ENCODE measurements around the gene TOMM20L. TPM values are rescaled to one million over a fixed set of nuclear protein-coding genes. Genes with fewer than 3 reads are reported as not detected.

The TOMM20L gene
- total RNA-seq, 4 donors from 2014 or later, result not detected

GRCh38 chr14:58390830-58391229 is 4.9 kb upstream of the TOMM20L start:
- WGBS, 2 donors, result 73 to 76% methylated on average over 2 of the region's 2 CpGs
- DNase-seq, result no peak
- no peak overlapping the region for H3K27ac ChIP-seq
- H3K4me3 ChIP-seq, result no peak overlapping the region
- H3K4me1 ChIP-seq, result peaks cover 0 to 7% (median 4%) of the 10 kb centered on the region in 3 donors
- H3K9me3 ChIP-seq, result no peaks in the 10 kb centered on the region
- no peaks in the 10 kb centered on the region for H3K27me3 ChIP-seq
- TF ChIP-seq, protein P1, sequence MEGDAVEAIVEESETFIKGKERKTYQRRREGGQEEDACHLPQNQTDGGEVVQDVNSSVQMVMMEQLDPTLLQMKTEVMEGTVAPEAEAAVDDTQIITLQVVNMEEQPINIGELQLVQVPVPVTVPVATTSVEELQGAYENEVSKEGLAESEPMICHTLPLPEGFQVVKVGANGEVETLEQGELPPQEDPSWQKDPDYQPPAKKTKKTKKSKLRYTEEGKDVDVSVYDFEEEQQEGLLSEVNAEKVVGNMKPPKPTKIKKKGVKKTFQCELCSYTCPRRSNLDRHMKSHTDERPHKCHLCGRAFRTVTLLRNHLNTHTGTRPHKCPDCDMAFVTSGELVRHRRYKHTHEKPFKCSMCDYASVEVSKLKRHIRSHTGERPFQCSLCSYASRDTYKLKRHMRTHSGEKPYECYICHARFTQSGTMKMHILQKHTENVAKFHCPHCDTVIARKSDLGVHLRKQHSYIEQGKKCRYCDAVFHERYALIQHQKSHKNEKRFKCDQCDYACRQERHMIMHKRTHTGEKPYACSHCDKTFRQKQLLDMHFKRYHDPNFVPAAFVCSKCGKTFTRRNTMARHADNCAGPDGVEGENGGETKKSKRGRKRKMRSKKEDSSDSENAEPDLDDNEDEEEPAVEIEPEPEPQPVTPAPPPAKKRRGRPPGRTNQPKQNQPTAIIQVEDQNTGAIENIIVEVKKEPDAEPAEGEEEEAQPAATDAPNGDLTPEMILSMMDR (IDR thresholded peaks at IDR 0.05), result no peak
- TF ChIP-seq POLR2A (IDR thresholded peaks at IDR 0.05), result no peak
- peaks cover 0 to 9% (median 0%) of the 10 kb centered on the region in 3 donors for H3K36me3 ChIP-seq
- intact Hi-C loops (cut with DNase I), result no loop called here

DNA sequence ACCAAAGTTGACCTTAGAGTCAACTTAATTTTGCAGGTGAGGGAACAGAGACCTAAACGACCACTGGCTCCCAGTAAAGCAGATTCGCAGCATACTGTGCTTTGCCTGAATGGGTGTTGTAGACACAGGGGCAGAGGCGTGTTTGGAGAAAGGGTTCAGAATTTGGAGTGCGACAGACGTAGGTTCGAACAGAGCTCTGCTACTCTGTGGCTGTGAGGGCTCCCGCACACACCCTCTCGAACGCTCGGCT is 243 bp upstream of the TOMM20L start:
- Histone ChIP-seq H3K9me3 (no peaks in the 10 kb centered on the region), H3K27me3 (no peaks in the 10 kb centered on the region), H3K27ac (peak overlapping the region; percentile 77 to 91 (median 88)), H3K4me1 (peaks cover 4 to 17% (median 4%) of the 10 kb centered on the region in 3 donors), H3K36me3 (no peaks in the 10 kb centered on the region), H3K4me3 (peak overlapping the region; percentile 53 to 84 (median 76))
- intact Hi-C loops (cut with DNase I), result no loop called here
- 10 to 16% methylated on average over 3 to 9 of the region's 10 CpGs for WGBS, 2 donors
- DNase-seq, result no peak
- TF ChIP-seq POLR2A (IDR thresholded peaks at IDR 0.05), result no peak
- TF ChIP-seq, protein P1 (IDR thresholded peaks at IDR 0.05), result no peak

DNA sequence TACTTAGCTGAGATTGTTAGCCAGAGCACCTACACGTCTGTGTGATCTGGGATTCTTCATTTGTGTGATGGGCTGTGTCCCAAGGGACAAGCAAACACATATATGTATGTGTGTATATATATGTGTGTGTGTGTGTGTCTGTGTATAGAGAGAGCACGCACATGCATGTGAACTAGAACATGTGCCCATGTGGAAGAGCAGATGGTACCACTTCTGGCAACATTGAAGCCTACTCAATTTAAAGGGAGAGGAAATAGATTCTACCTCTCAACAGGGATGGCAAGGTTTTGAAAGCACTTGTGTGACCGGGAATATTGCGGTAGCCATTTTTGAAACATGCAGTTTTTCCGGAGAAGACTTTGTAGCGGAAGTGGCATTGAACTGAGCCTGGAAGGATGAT is 1.4 kb downstream of the TOMM20L start:
- 90 to 94% methylated on average over 6 of the region's 6 CpGs for WGBS, 2 donors
- intact Hi-C loops (cut with DNase I), result no loop called here
- no peak for TF ChIP-seq POLR2A (IDR thresholded peaks at IDR 0.05)
- TF ChIP-seq, protein P1 (IDR thresholded peaks at IDR 0.05), result no peak
- DNase-seq, result no peak
- Histone ChIP-seq H3K27ac (no peak overlapping the region), H3K4me3 (no peak overlapping the region), H3K4me1 (peaks cover 4 to 17% (median 4%) of the 10 kb centered on the region in 3 donors), H3K9me3 (no peaks in the 10 kb centered on the region), H3K27me3 (no peaks in the 10 kb centered on the region), H3K36me3 (no peaks in the 10 kb centered on the region)

GRCh38 chr14:58398495-58398894 is 2.8 kb downstream of the TOMM20L start:
- H3K27ac ChIP-seq, result no peak overlapping the region

DNA sequence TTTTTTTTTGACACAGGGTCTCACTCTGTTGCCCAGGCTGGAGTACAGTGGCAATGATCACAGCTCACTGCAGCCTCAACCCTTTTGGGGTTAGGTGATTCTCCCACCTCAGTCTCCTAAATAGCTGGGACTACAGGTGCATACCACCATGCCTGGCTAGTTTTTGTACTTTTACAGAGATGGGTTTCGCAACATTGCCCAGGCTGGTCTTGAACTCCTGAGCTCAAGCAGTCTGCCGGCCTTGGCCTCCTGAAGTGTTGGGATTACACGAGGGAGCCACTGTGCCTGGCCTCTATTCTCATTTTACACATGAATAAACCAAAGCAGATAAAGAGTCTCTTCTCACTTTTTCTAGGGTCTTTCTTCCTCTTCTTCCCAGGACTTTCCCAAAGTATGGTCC is 3.2 kb downstream of the TOMM20L start:
- no peak for DNase-seq
- no peaks in the 10 kb centered on the region for H3K36me3 ChIP-seq
- no peaks in the 10 kb centered on the region for H3K27me3 ChIP-seq
- H3K4me3 ChIP-seq, result no peak overlapping the region
- H3K9me3 ChIP-seq, result no peaks in the 10 kb centered on the region
- no peak for TF ChIP-seq POLR2A (IDR thresholded peaks at IDR 0.05)
- TF ChIP-seq, protein P1 (IDR thresholded peaks at IDR 0.05), result no peak
- H3K27ac ChIP-seq, result no peak overlapping the region
- H3K4me1 ChIP-seq, result peaks cover 4 to 17% (median 4%) of the 10 kb centered on the region in 3 donors
- 89 to 94% methylated on average over 3 of the region's 3 CpGs for WGBS, 2 donors
- intact Hi-C loops (cut with DNase I), result no loop called here

More at GRCh38 chr14:58398495-58398894, 2.8 kb downstream of the TOMM20L start:
- no peak for DNase-seq
- Histone ChIP-seq H3K4me3 (no peak overlapping the region), H3K27me3 (no peaks in the 10 kb centered on the region), H3K9me3 (no peaks in the 10 kb centered on the region), H3K4me1 (peaks cover 4 to 17% (median 4%) of the 10 kb centered on the region in 3 donors), H3K36me3 (no peaks in the 10 kb centered on the region)
- TF ChIP-seq POLR2A (IDR thresholded peaks at IDR 0.05), result no peak
- TF ChIP-seq, protein P1 (IDR thresholded peaks at IDR 0.05), result no peak
- intact Hi-C loops (cut with DNase I), result no loop called here
